HG02623 (cell line): ENCODE measurements around the gene PHYKPL.

ENCODE experiments used
- ATAC-seq: cut with Tn5 transposase; IDR thresholded peaks from one replicate; pipeline ENCODE4 v1.9.1; 2021; ENCODE audit warnings: moderate library complexity; ENCODE audit not compliant: unreplicated experiment

The PHYKPL gene

GRCh38 chr5:178232124-178232919 lies at the start of gene PHYKPL:
Gene PHYKPL (minus strand): TSS chr5:178232802. CDS start chr5:178232550, 252 bp downstream.
- ATAC-seq: peak; percentile 59

- ATAC-seq: no peak
Measured at GRCh38 chr5:178282391-178282790, 49.8 kb upstream of the PHYKPL start.

- no peak for ATAC-seq
Measured at GRCh38 chr5:178281331-178281730, 48.7 kb upstream of the PHYKPL start.

GRCh38 chr5:178280631-178281030 lies 48.0 kb upstream of the PHYKPL start:
- ATAC-seq: no peak

- ATAC-seq: no peak
Measured at GRCh38 chr5:178279723-178280438, 47.3 kb upstream of the PHYKPL start.

GRCh38 chr5:178279026-178279722 lies 46.6 kb upstream of the PHYKPL start:
- ATAC-seq: no peak

GRCh38 chr5:178278358-178279023 lies 45.9 kb upstream of the PHYKPL start:
- ATAC-seq: no peak

- no peak for ATAC-seq
Measured at GRCh38 chr5:178277866-178278265, 45.3 kb upstream of the PHYKPL start.

- ATAC-seq: no peak
Measured at GRCh38 chr5:178277346-178277745, 44.7 kb upstream of the PHYKPL start.

GRCh38 chr5:178274781-178275537 lies 42.4 kb upstream of the PHYKPL start:
- ATAC-seq: no peak

GRCh38 chr5:178273665-178274541 lies 41.3 kb upstream of the PHYKPL start:
- no peak for ATAC-seq

GRCh38 chr5:178273041-178273440 lies 40.4 kb upstream of the PHYKPL start:
- ATAC-seq: no peak

- ATAC-seq: no peak
Measured at GRCh38 chr5:178272591-178272990, 40.0 kb upstream of the PHYKPL start.

- no peak for ATAC-seq
Measured at GRCh38 chr5:178271726-178272479, 39.3 kb upstream of the PHYKPL start.

GRCh38 chr5:178271231-178271630 lies 38.6 kb upstream of the PHYKPL start:
- ATAC-seq: no peak

GRCh38 chr5:178269499-178269898 lies 36.9 kb upstream of the PHYKPL start:
- no peak for ATAC-seq

GRCh38 chr5:178267876-178268275 lies 35.3 kb upstream of the PHYKPL start:
- no peak for ATAC-seq

GRCh38 chr5:178267245-178267644 lies 34.6 kb upstream of the PHYKPL start:
- ATAC-seq: no peak

- ATAC-seq: no peak
Measured at GRCh38 chr5:178266581-178266980, 34.0 kb upstream of the PHYKPL start.
